ENCODE results near the gene UVSSA. TPM values are rescaled to one million over a fixed set of nuclear protein-coding genes. Genes with fewer than 3 reads are reported as not detected.

Gene UVSSA
- total and polyA plus RNA-seq, 7 experiments from 2014 or later: 3.2 to 44.1 (median 39.3) TPM

- intact Hi-C loops (cut with micrococcal nuclease): no loop called here
- ChIA-PET CTCF (no interaction called here), POLR2A (no interaction called here)
- H3K9me3 Mint-ChIP-seq: peaks cover 0 to 12% (median 4%) of the 10 kb centered on the region in 11 donors
- H3K4me3 Mint-ChIP-seq: no peak overlapping the region
- H3K27me3 Mint-ChIP-seq: peaks cover 5 to 32% (median 8%) of the 10 kb centered on the region in 5 donors
- no peak overlapping the region for H3K27ac ChIP-seq (ENCODE audit: low read depth, low read length)
- ATAC-seq (no peak), DNase-seq (peak in 1 of 9 donors; percentile 3)
- no peaks in the 10 kb centered on the region for H3K4me1 ChIP-seq (ENCODE audit: control insufficient read depth in 2 of 2, insufficient read depth in 2 of 2, low read length in 2 of 2)
- peaks cover 0 to 8% (median 4%) of the 10 kb centered on the region in 7 donors for H3K4me1 Mint-ChIP-seq
- H3K27me3 ChIP-seq (ENCODE audit: control insufficient read depth in 2 of 2, insufficient read depth in 2 of 2, low read length in 2 of 2): peaks cover 0 to 9% of the 10 kb centered on the region in 2 donors
- peak overlapping the region in 1 of 9 donors; percentile 49 for H3K27ac Mint-ChIP-seq
- no peak overlapping the region for H3K4me3 ChIP-seq (ENCODE audit: low read length)
- H3K36me3 ChIP-seq (ENCODE audit: control insufficient read depth in 2 of 3, insufficient read depth in 3 of 3, low read length in 3 of 3): no peaks in the 10 kb centered on the region
- peaks cover 0 to 9% (median 0%) of the 10 kb centered on the region in 5 donors for H3K36me3 Mint-ChIP-seq
- peaks cover 0 to 19% (median 0%) of the 10 kb centered on the region in 3 experiments for H3K9me3 ChIP-seq (ENCODE audit: control insufficient read depth in 2 of 3, low read length in 3 of 3)
Observed at GRCh38 chr4:1400831-1401408, 53.9 kb downstream of the UVSSA start.

GRCh38 chr4:1401409-1402020 lies 54.5 kb downstream of the UVSSA start:
- Histone ChIP-seq H3K9me3 (ENCODE audit: control insufficient read depth in 2 of 3, low read length in 3 of 3) (peaks cover 0 to 16% (median 0%) of the 10 kb centered on the region in 3 experiments), H3K27ac (ENCODE audit: low read depth, low read length) (no peak overlapping the region), H3K36me3 (ENCODE audit: control insufficient read depth in 2 of 3, insufficient read depth in 3 of 3, low read length in 3 of 3) (no peaks in the 10 kb centered on the region), H3K4me3 (ENCODE audit: low read length) (no peak overlapping the region), H3K4me1 (ENCODE audit: control insufficient read depth in 2 of 2, insufficient read depth in 2 of 2, low read length in 2 of 2) (no peaks in the 10 kb centered on the region), H3K27me3 (ENCODE audit: control insufficient read depth in 2 of 2, insufficient read depth in 2 of 2, low read length in 2 of 2) (peaks cover 0 to 9% of the 10 kb centered on the region in 2 donors)
- H3K27ac Mint-ChIP-seq: peak overlapping the region in 1 of 9 donors; percentile 29
- H3K4me1 Mint-ChIP-seq: peaks cover 0 to 8% (median 4%) of the 10 kb centered on the region in 7 donors
- ATAC-seq: no peak
- peaks cover 5 to 32% (median 8%) of the 10 kb centered on the region in 5 donors for H3K27me3 Mint-ChIP-seq
- ChIA-PET POLR2A (no interaction called here), CTCF (no interaction called here)
- peak overlapping the region in 1 of 10 donors; percentile 75 for H3K4me3 Mint-ChIP-seq
- peak in 2 of 9 donors; percentile 4 to 16 for DNase-seq
- intact Hi-C loops (cut with micrococcal nuclease): no loop called here
- H3K36me3 Mint-ChIP-seq: peaks cover 0 to 9% (median 0%) of the 10 kb centered on the region in 5 donors
- H3K9me3 Mint-ChIP-seq: peaks cover 0 to 10% (median 2%) of the 10 kb centered on the region in 11 donors

- ATAC-seq (no peak), DNase-seq (peak in 2 of 9 donors; percentile 6 to 14)
- Histone ChIP-seq H3K36me3 (ENCODE audit: control insufficient read depth in 2 of 3, insufficient read depth in 3 of 3, low read length in 3 of 3) (no peaks in the 10 kb centered on the region), H3K27ac (ENCODE audit: low read depth, low read length) (no peak overlapping the region), H3K4me1 (ENCODE audit: control insufficient read depth in 2 of 2, insufficient read depth in 2 of 2, low read length in 2 of 2) (no peaks in the 10 kb centered on the region), H3K4me3 (ENCODE audit: low read length) (no peak overlapping the region), H3K27me3 (ENCODE audit: control insufficient read depth in 2 of 2, insufficient read depth in 2 of 2, low read length in 2 of 2) (peaks cover 0 to 9% of the 10 kb centered on the region in 2 donors), H3K9me3 (ENCODE audit: control insufficient read depth in 2 of 3, low read length in 3 of 3) (peaks cover 0 to 13% (median 0%) of the 10 kb centered on the region in 3 experiments)
- H3K4me1 Mint-ChIP-seq: peaks cover 0 to 8% (median 4%) of the 10 kb centered on the region in 7 donors
- ChIA-PET POLR2A (no interaction called here), CTCF (no interaction called here)
- H3K9me3 Mint-ChIP-seq: peaks cover 0 to 8% (median 0%) of the 10 kb centered on the region in 11 donors
- H3K4me3 Mint-ChIP-seq: peak overlapping the region in 1 of 10 donors; percentile 75
- peaks cover 5 to 32% (median 8%) of the 10 kb centered on the region in 5 donors for H3K27me3 Mint-ChIP-seq
- peaks cover 0 to 7% (median 0%) of the 10 kb centered on the region in 5 donors for H3K36me3 Mint-ChIP-seq
- intact Hi-C loops (cut with micrococcal nuclease): no loop called here
- H3K27ac Mint-ChIP-seq: peak overlapping the region in 1 of 9 donors; percentile 29
Observed at GRCh38 chr4:1402021-1402515, 55.1 kb downstream of the UVSSA start.

GRCh38 chr4:1402516-1403091 lies 55.6 kb downstream of the UVSSA start:
- no peak for ATAC-seq

GRCh38 chr4:1403177-1403583 lies 56.2 kb downstream of the UVSSA start:
- ATAC-seq (no peak), DNase-seq (peak in 1 of 9 donors; percentile 20)
- Mint-ChIP-seq H3K4me1 (peaks cover 0 to 12% (median 4%) of the 10 kb centered on the region in 7 donors), H3K9me3 (peaks cover 0 to 8% (median 0%) of the 10 kb centered on the region in 11 donors), H3K4me3 (peak overlapping the region in 1 of 10 donors; percentile 75), H3K27ac (no peak overlapping the region), H3K27me3 (peaks cover 5 to 42% (median 15%) of the 10 kb centered on the region in 5 donors), H3K36me3 (peaks cover 0 to 7% (median 0%) of the 10 kb centered on the region in 5 donors)
- CTCF ChIA-PET: interaction anchor here (0.9 kb wide), 1 partner anchor 342 kb away, joined by 3 read pairs; no protein-coding TSS in a partner anchor
- intact Hi-C loops (cut with micrococcal nuclease): no loop called here
- Histone ChIP-seq H3K4me1 (ENCODE audit: control insufficient read depth in 2 of 2, insufficient read depth in 2 of 2, low read length in 2 of 2) (no peaks in the 10 kb centered on the region), H3K36me3 (ENCODE audit: control insufficient read depth in 2 of 3, insufficient read depth in 3 of 3, low read length in 3 of 3) (no peaks in the 10 kb centered on the region), H3K9me3 (ENCODE audit: control insufficient read depth in 2 of 3, low read length in 3 of 3) (peaks cover 0 to 8% (median 0%) of the 10 kb centered on the region in 3 experiments), H3K27ac (ENCODE audit: low read depth, low read length) (no peak overlapping the region), H3K4me3 (ENCODE audit: low read length) (no peak overlapping the region), H3K27me3 (ENCODE audit: control insufficient read depth in 2 of 2, insufficient read depth in 2 of 2, low read length in 2 of 2) (peaks cover 0 to 9% of the 10 kb centered on the region in 2 donors)
- POLR2A ChIA-PET: no interaction called here

More at GRCh38 chr4:1402516-1403091, 55.6 kb downstream of the UVSSA start:
- intact Hi-C loops (cut with micrococcal nuclease): no loop called here
- no peaks in the 10 kb centered on the region for H3K36me3 ChIP-seq (ENCODE audit: control insufficient read depth in 2 of 3, insufficient read depth in 3 of 3, low read length in 3 of 3)
- H3K27ac ChIP-seq (ENCODE audit: low read depth, low read length): no peak overlapping the region
- H3K27me3 ChIP-seq (ENCODE audit: control insufficient read depth in 2 of 2, insufficient read depth in 2 of 2, low read length in 2 of 2): peaks cover 0 to 9% of the 10 kb centered on the region in 2 donors
- H3K36me3 Mint-ChIP-seq: peaks cover 0 to 7% (median 0%) of the 10 kb centered on the region in 5 donors
- ChIA-PET CTCF (interaction anchor here (0.9 kb wide), 1 partner anchor 341 kb away, joined by 3 read pairs; no protein-coding TSS in a partner anchor), POLR2A (no interaction called here)
- H3K4me1 Mint-ChIP-seq: peaks cover 0 to 12% (median 4%) of the 10 kb centered on the region in 7 donors
- peaks cover 5 to 38% (median 13%) of the 10 kb centered on the region in 5 donors for H3K27me3 Mint-ChIP-seq
- H3K4me1 ChIP-seq (ENCODE audit: control insufficient read depth in 2 of 2, insufficient read depth in 2 of 2, low read length in 2 of 2): no peaks in the 10 kb centered on the region
- H3K4me3 Mint-ChIP-seq: peak overlapping the region in 2 of 10 donors; percentile 27 to 75
- peak in 1 of 9 donors; percentile 19 for DNase-seq
- H3K9me3 Mint-ChIP-seq: peaks cover 0 to 8% (median 0%) of the 10 kb centered on the region in 11 donors
- no peak overlapping the region for H3K4me3 ChIP-seq (ENCODE audit: low read length)
- peaks cover 0 to 8% (median 0%) of the 10 kb centered on the region in 3 experiments for H3K9me3 ChIP-seq (ENCODE audit: control insufficient read depth in 2 of 3, low read length in 3 of 3)
- peak overlapping the region in 1 of 9 donors; percentile 52 for H3K27ac Mint-ChIP-seq
